GM18951 (cell line): ENCODE results near the gene DCUN1D4.
"Not testable (repeated sequence)": the region's sequence is repeated elsewhere in the genome, so short reads cannot be mapped to it uniquely, and the experiment has no call there.

Source experiments
- POLR2A ChIP-seq: IDR thresholded peaks from 4 replicates; pipeline ENCODE4 v1.6.1; 2011; ENCODE audit warnings: mild to moderate bottlenecking; ENCODE audit not compliant: insufficient read length, insufficient read depth; ENCODE audit errors: extremely low read depth
- in situ Hi-C: fragments of 300-500 bp; cut with MboI; formaldehyde crosslinking; loops from one replicate; pipeline ENCODE4 v1.12.0; 2022; ENCODE audit warnings: low sequenced_read_pairs, mixed read lengths, inconsistent platforms; ENCODE audit not compliant: unreplicated experiment

The DCUN1D4 gene

GRCh38 chr4:51895158-51895557 lies 52.2 kb downstream of the DCUN1D4 start:
- no peak for TF ChIP-seq POLR2A
- in situ Hi-C loops, result no loop called here

- in situ Hi-C loops, result no loop called here
- no peak for TF ChIP-seq POLR2A
These were observed 53.0 kb downstream of the DCUN1D4 start for GRCh38 chr4:51895816-51896408.

GRCh38 chr4:51901363-51901762 lies 58.4 kb downstream of the DCUN1D4 start:
- no peak for TF ChIP-seq POLR2A

GRCh38 chr4:51906167-51906958 lies 63.4 kb downstream of the DCUN1D4 start:
- in situ Hi-C loops, result no loop called here
- TF ChIP-seq POLR2A, result no peak

More at GRCh38 chr4:51901363-51901762, 58.4 kb downstream of the DCUN1D4 start:
- in situ Hi-C loops, result no loop called here

- TF ChIP-seq POLR2A, result no peak
- in situ Hi-C loops, result no loop called here
These were observed 64.2 kb downstream of the DCUN1D4 start for GRCh38 chr4:51907006-51907669.

- in situ Hi-C loops, result no loop called here
- TF ChIP-seq POLR2A, result no peak
These were observed 66.3 kb downstream of the DCUN1D4 start for GRCh38 chr4:51909236-51909703.

GRCh38 chr4:51918251-51918650 lies 75.3 kb downstream of the DCUN1D4 start:
- no peak for TF ChIP-seq POLR2A
- in situ Hi-C loops, result no loop called here

- no peak for TF ChIP-seq POLR2A
- in situ Hi-C loops, result no loop called here
These were observed 80.4 kb downstream of the DCUN1D4 start for GRCh38 chr4:51923343-51923742.

GRCh38 chr4:51925307-51925706 lies 82.4 kb downstream of the DCUN1D4 start:
- in situ Hi-C loops, result no loop called here
- no peak for TF ChIP-seq POLR2A

GRCh38 chr4:51930557-51930956 lies 87.6 kb downstream of the DCUN1D4 start:
- in situ Hi-C loops, result no loop called here
- no peak for TF ChIP-seq POLR2A

- in situ Hi-C loops, result no loop called here
- no peak for TF ChIP-seq POLR2A
These were observed 88.5 kb downstream of the DCUN1D4 start for GRCh38 chr4:51931461-51931860.

GRCh38 chr4:51932261-51932660 lies 89.3 kb downstream of the DCUN1D4 start:
- no peak for TF ChIP-seq POLR2A
- in situ Hi-C loops, result no loop called here

- in situ Hi-C loops, result no loop called here
- TF ChIP-seq POLR2A, result no peak
These were observed 89.7 kb downstream of the DCUN1D4 start for GRCh38 chr4:51932684-51933083.

- in situ Hi-C loops, result not testable (repeated sequence)
These were observed 97.5 kb downstream of the DCUN1D4 start for GRCh38 chr4:51940460-51940859.
